ENCODE data around the gene SLC16A10.
"Not testable (repeated sequence)": the region's sequence is repeated elsewhere in the genome, so short reads cannot be mapped to it uniquely, and the experiment has no call there.

SLC16A10 gene

GRCh38 chr6:111087106-111087835 lies at the start of gene SLC16A10:
Gene SLC16A10 (plus strand): TSS chr6:111087503. CDS start chr6:111087753, 250 bp downstream.
- peak; percentile 40 to 60 for DNase-seq (ENCODE audit: low read depth in 2 of 2, low spot score in 1 of 2)

- DNase-seq (ENCODE audit: low read depth in 2 of 2, low spot score in 1 of 2): no peak
These were observed 48.6 kb upstream of the SLC16A10 start for GRCh38 chr6:111038534-111039252.

GRCh38 chr6:111041917-111042316 lies 45.4 kb upstream of the SLC16A10 start:
- DNase-seq (ENCODE audit: low read depth in 2 of 2, low spot score in 1 of 2): no peak

- no peak for DNase-seq (ENCODE audit: low read depth in 2 of 2, low spot score in 1 of 2)
These were observed 40.1 kb upstream of the SLC16A10 start for GRCh38 chr6:111047244-111047643.

GRCh38 chr6:111050261-111051023 lies 36.9 kb upstream of the SLC16A10 start:
- DNase-seq (ENCODE audit: low read depth in 2 of 2, low spot score in 1 of 2): no peak

- no peak for DNase-seq (ENCODE audit: low read depth in 2 of 2, low spot score in 1 of 2)
These were observed 35.1 kb upstream of the SLC16A10 start for GRCh38 chr6:111052171-111052570.

GRCh38 chr6:111057074-111057752 lies 30.1 kb upstream of the SLC16A10 start:
- DNase-seq (ENCODE audit: low read depth in 2 of 2, low spot score in 1 of 2): no peak

- DNase-seq (ENCODE audit: low read depth in 2 of 2, low spot score in 1 of 2): no peak
These were observed 25.8 kb upstream of the SLC16A10 start for GRCh38 chr6:111061508-111061907.

GRCh38 chr6:111061985-111062384 lies 25.3 kb upstream of the SLC16A10 start:
- DNase-seq (ENCODE audit: low read depth in 2 of 2, low spot score in 1 of 2): not testable (repeated sequence)

GRCh38 chr6:111062860-111063259 lies 24.4 kb upstream of the SLC16A10 start:
- not testable (repeated sequence) for DNase-seq (ENCODE audit: low read depth in 2 of 2, low spot score in 1 of 2)

GRCh38 chr6:111068109-111068865 lies 19.0 kb upstream of the SLC16A10 start:
- DNase-seq (ENCODE audit: low read depth in 2 of 2, low spot score in 1 of 2): no peak

- DNase-seq (ENCODE audit: low read depth in 2 of 2, low spot score in 1 of 2): no peak
These were observed 18.5 kb upstream of the SLC16A10 start for GRCh38 chr6:111068866-111069234.

GRCh38 chr6:111069382-111070104 lies 17.8 kb upstream of the SLC16A10 start:
- DNase-seq (ENCODE audit: low read depth in 2 of 2, low spot score in 1 of 2): no peak

GRCh38 chr6:111070105-111071005 lies 16.9 kb upstream of the SLC16A10 start:
- DNase-seq (ENCODE audit: low read depth in 2 of 2, low spot score in 1 of 2): no peak

GRCh38 chr6:111072801-111073360 lies 14.4 kb upstream of the SLC16A10 start:
- no peak for DNase-seq (ENCODE audit: low read depth in 2 of 2, low spot score in 1 of 2)

- DNase-seq (ENCODE audit: low read depth in 2 of 2, low spot score in 1 of 2): no peak
These were observed 13.0 kb upstream of the SLC16A10 start for GRCh38 chr6:111074311-111074710.

GRCh38 chr6:111076024-111076695 lies 11.1 kb upstream of the SLC16A10 start:
- no peak for DNase-seq (ENCODE audit: low read depth in 2 of 2, low spot score in 1 of 2)

- DNase-seq (ENCODE audit: low read depth in 2 of 2, low spot score in 1 of 2): no peak
These were observed 6.6 kb upstream of the SLC16A10 start for GRCh38 chr6:111080698-111081097.

Data from stimulated activated CD8-positive, alpha-beta memory T cell treated with anti-CD3 and anti-CD28 coated beads, Interleukin-4, amount 100 ng/mL, for 4 hours (primary cell).